HPDE6-E6E7 (cell line): ENCODE data around the gene ABR.
"Not testable (repeated sequence)": the region's sequence is repeated elsewhere in the genome, so short reads cannot be mapped to it uniquely, and the experiment has no call there.

ENCODE experiments used
- DNase-seq: peaks from one replicate; pipeline ENCODE4 v3.0.0; 2011; ENCODE audit warnings: missing footprints; ENCODE audit errors: extremely low spot score

The ABR gene

GRCh38 chr17:1047879-1048470 is 131.8 kb downstream of the ABR start:
- DNase-seq: no peak

GRCh38 chr17:1047177-1047878 is 132.5 kb downstream of the ABR start:
- DNase-seq: no peak

- no peak for DNase-seq
Observed at GRCh38 chr17:1045456-1045855, 134.3 kb downstream of the ABR start.

- DNase-seq: not testable (repeated sequence)
Observed at GRCh38 chr17:1044387-1045009, 135.3 kb downstream of the ABR start.

- no peak for DNase-seq
Observed at GRCh38 chr17:1043601-1044251, 136.1 kb downstream of the ABR start.

GRCh38 chr17:1042486-1042885 is 137.3 kb downstream of the ABR start:
- no peak for DNase-seq

- DNase-seq: no peak
Observed at GRCh38 chr17:1041746-1042145, 138.0 kb downstream of the ABR start.

GRCh38 chr17:1040216-1040600 is 139.6 kb downstream of the ABR start:
- DNase-seq: no peak

- DNase-seq: no peak
Observed at GRCh38 chr17:1039511-1040215, 140.1 kb downstream of the ABR start.

GRCh38 chr17:1039123-1039507 is 140.7 kb downstream of the ABR start:
- DNase-seq: no peak

GRCh38 chr17:1038459-1039122 is 141.2 kb downstream of the ABR start:
- DNase-seq: no peak

GRCh38 chr17:1037238-1037879 is 142.4 kb downstream of the ABR start:
- no peak for DNase-seq

- no peak for DNase-seq
Observed at GRCh38 chr17:1036845-1037237, 142.9 kb downstream of the ABR start.

- DNase-seq: no peak
Observed at GRCh38 chr17:1036171-1036844, 143.5 kb downstream of the ABR start.

- no peak for DNase-seq
Observed at GRCh38 chr17:1035546-1036170, 144.1 kb downstream of the ABR start.

- DNase-seq: no peak
Observed at GRCh38 chr17:1034652-1035210, 145.1 kb downstream of the ABR start.

GRCh38 chr17:1033503-1033902 is 146.3 kb downstream of the ABR start:
- no peak for DNase-seq

- DNase-seq: no peak
Observed at GRCh38 chr17:1032391-1032790, 147.4 kb downstream of the ABR start.

GRCh38 chr17:1031711-1032110 is 148.1 kb downstream of the ABR start:
- no peak for DNase-seq
